SK-N-SH treated with all-trans-retinoic acid at 6 μM for 48 hours (cell line): ENCODE measurements around the gene PKP4.

Source experiments
- ATAC-seq: fragments of 200-7000 bp; cut with Tn5 transposase; 3 replicates; pipeline ENCODE4 v1.9.1; 2020; ENCODE audit warnings: mild to moderate bottlenecking, moderate library complexity
- ARNTL ChIP-seq: fragments of 450-650 bp; formaldehyde crosslinking; IDR thresholded peaks from 2 replicates; pipeline ENCODE4 v1.5.0; 2020; ENCODE audit warnings: low read depth, mild to moderate bottlenecking, moderate library complexity, borderline replicate concordance
- BACH2 ChIP-seq: fragments of 250-450 bp; sonication (Bioruptor Pico); IDR thresholded peaks from 2 replicates; pipeline ENCODE4 v1.9.0; 2021; ENCODE audit warnings: mild to moderate bottlenecking, borderline replicate concordance
- CSDC2 ChIP-seq: fragments of 250-450 bp; sonication (Bioruptor Pico); IDR thresholded peaks from 2 replicates; pipeline ENCODE4 v1.5.0; 2020; ENCODE audit warnings: mild to moderate bottlenecking, moderate library complexity
- ESRRG ChIP-seq: fragments of 250-450 bp; sonication (Bioruptor Pico); IDR thresholded peaks from 2 replicates; pipeline ENCODE4 v1.6.1; 2021; ENCODE audit warnings: mild to moderate bottlenecking
- GLIS3 ChIP-seq: fragments of 250-450 bp; sonication (Bioruptor Pico); IDR thresholded peaks from 2 replicates; pipeline ENCODE4 v1.5.0; 2020; ENCODE audit warnings: mild to moderate bottlenecking, moderate library complexity
- ISL1 ChIP-seq: fragments of 250-450 bp; sonication (Bioruptor Pico); IDR thresholded peaks from 2 replicates; pipeline ENCODE4 v2.1.2; 2022; ENCODE audit warnings: mild to moderate bottlenecking, moderate library complexity
- OSR1 ChIP-seq: fragments of 250-450 bp; sonication (Bioruptor Pico); IDR thresholded peaks from 2 replicates; pipeline ENCODE4 v1.8.0; 2022; ENCODE audit warnings: moderate library complexity, mild to moderate bottlenecking, inconsistent platforms
- RARB ChIP-seq: fragments of 250-450 bp; sonication (Bioruptor Pico); IDR thresholded peaks from 2 replicates; pipeline ENCODE4 v1.8.0; 2021; ENCODE audit warnings: mild to moderate bottlenecking, moderate library complexity
- SNAI2 ChIP-seq: fragments of 250-450 bp; sonication (Bioruptor Pico); IDR thresholded peaks from 2 replicates; pipeline ENCODE4 v1.5.0; 2020; ENCODE audit warnings: mild to moderate bottlenecking, moderate library complexity
- TCF4 ChIP-seq: fragments of 250-450 bp; sonication (Bioruptor Pico); IDR thresholded peaks from 2 replicates; pipeline ENCODE4 v1.8.0; 2021; ENCODE audit warnings: mild to moderate bottlenecking, moderate library complexity, borderline replicate concordance
- TOX ChIP-seq: fragments of 250-450 bp; sonication (Bioruptor Pico); IDR thresholded peaks from 2 replicates; pipeline ENCODE4 v1.8.0; 2021; ENCODE audit warnings: mild to moderate bottlenecking, moderate library complexity, borderline replicate concordance
- ZFP30 ChIP-seq: fragments of 450-650 bp; formaldehyde crosslinking; IDR thresholded peaks from 2 replicates; pipeline ENCODE4 v1.5.0; 2022; ENCODE audit warnings: mild to moderate bottlenecking, moderate library complexity
- ZNF565 ChIP-seq: fragments of 450-650 bp; formaldehyde crosslinking; conservative IDR thresholded peaks from 2 replicates; pipeline ENCODE4 v1.5.0; 2020; ENCODE audit warnings: low read depth, mild to moderate bottlenecking, moderate library complexity
- ZNF70 ChIP-seq: fragments of 450-650 bp; formaldehyde crosslinking; IDR thresholded peaks from 2 replicates; pipeline ENCODE4 v1.5.0; 2020; ENCODE audit warnings: mild to moderate bottlenecking, moderate library complexity
- ZNF8 ChIP-seq: fragments of 450-650 bp; formaldehyde crosslinking; IDR thresholded peaks from 2 replicates; pipeline ENCODE4 v1.5.0; 2020; ENCODE audit warnings: mild to moderate bottlenecking, moderate library complexity
- TF ChIP-seq, protein P1 (sequence below): fragments of 250-450 bp; sonication (Bioruptor Pico); IDR thresholded peaks from 2 replicates; pipeline ENCODE4 v1.5.0; 2020; ENCODE audit warnings: mild to moderate bottlenecking, moderate library complexity
- TF ChIP-seq, protein P2 (sequence below): fragments of 250-450 bp; sonication (Bioruptor Pico); IDR thresholded peaks from 2 replicates; pipeline ENCODE4 v1.8.0; 2021; ENCODE audit warnings: low read depth, mild to moderate bottlenecking, moderate library complexity, borderline replicate concordance
- TF ChIP-seq, protein P3 (sequence below): fragments of 250-450 bp; sonication (Bioruptor Pico); IDR thresholded peaks from 2 replicates; pipeline ENCODE4 v1.5.1; 2021; ENCODE audit warnings: mild to moderate bottlenecking, moderate library complexity
- TF ChIP-seq, protein P4 (sequence below): fragments of 250-450 bp; sonication (Bioruptor Pico); IDR thresholded peaks from 2 replicates; pipeline ENCODE4 v1.5.1; 2020; ENCODE audit warnings: low read depth, mild to moderate bottlenecking, moderate library complexity

Gene PKP4

DNA sequence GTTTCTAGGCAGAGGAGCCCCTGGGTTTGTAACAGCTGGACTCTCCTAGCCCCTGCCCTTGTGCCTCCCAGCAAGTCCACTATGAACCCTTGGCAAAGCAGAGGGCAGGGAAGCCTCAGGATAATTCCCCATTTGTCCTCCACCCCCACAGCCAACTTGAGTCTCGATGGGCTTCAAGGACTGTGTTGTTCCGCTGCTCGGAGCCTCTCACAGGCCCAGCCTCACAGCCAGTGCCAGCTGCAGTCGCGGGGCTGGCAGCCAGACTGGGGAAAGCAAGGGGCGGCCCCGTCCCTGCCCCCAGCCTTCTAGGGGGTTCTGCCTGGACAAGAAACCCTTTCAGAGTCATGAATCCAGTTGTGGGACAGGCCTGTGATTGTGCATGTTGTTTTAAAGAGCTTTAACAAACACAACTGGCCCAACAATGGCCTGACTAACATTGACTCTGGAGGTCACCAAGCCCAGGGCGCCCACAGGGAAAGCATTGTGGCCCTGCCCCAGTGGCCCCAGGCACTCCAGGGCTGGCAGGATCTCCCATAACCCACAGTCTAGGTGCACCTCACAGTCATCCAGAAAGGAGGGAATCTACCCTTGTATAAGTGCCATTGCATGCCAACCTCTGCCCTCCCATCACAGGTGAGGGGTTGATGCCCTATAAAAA lies 266.6 kb downstream of the PKP4 start (continued):
- TF ChIP-seq ARNTL (CRISPR knock-in tag) = no peak
- no peak for TF ChIP-seq GLIS3 (CRISPR knock-in tag)
- no peak for TF ChIP-seq ZNF70 (CRISPR knock-in tag)
- no peak for TF ChIP-seq SNAI2 (CRISPR knock-in tag)
- no peak for TF ChIP-seq ZNF8 (CRISPR knock-in tag)
- TF ChIP-seq, protein P1, sequence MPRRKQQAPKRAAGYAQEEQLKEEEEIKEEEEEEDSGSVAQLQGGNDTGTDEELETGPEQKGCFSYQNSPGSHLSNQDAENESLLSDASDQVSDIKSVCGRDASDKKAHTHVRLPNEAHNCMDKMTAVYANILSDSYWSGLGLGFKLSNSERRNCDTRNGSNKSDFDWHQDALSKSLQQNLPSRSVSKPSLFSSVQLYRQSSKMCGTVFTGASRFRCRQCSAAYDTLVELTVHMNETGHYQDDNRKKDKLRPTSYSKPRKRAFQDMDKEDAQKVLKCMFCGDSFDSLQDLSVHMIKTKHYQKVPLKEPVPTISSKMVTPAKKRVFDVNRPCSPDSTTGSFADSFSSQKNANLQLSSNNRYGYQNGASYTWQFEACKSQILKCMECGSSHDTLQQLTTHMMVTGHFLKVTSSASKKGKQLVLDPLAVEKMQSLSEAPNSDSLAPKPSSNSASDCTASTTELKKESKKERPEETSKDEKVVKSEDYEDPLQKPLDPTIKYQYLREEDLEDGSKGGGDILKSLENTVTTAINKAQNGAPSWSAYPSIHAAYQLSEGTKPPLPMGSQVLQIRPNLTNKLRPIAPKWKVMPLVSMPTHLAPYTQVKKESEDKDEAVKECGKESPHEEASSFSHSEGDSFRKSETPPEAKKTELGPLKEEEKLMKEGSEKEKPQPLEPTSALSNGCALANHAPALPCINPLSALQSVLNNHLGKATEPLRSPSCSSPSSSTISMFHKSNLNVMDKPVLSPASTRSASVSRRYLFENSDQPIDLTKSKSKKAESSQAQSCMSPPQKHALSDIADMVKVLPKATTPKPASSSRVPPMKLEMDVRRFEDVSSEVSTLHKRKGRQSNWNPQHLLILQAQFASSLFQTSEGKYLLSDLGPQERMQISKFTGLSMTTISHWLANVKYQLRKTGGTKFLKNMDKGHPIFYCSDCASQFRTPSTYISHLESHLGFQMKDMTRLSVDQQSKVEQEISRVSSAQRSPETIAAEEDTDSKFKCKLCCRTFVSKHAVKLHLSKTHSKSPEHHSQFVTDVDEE (CRISPR knock-in tag) = no peak

DNA sequence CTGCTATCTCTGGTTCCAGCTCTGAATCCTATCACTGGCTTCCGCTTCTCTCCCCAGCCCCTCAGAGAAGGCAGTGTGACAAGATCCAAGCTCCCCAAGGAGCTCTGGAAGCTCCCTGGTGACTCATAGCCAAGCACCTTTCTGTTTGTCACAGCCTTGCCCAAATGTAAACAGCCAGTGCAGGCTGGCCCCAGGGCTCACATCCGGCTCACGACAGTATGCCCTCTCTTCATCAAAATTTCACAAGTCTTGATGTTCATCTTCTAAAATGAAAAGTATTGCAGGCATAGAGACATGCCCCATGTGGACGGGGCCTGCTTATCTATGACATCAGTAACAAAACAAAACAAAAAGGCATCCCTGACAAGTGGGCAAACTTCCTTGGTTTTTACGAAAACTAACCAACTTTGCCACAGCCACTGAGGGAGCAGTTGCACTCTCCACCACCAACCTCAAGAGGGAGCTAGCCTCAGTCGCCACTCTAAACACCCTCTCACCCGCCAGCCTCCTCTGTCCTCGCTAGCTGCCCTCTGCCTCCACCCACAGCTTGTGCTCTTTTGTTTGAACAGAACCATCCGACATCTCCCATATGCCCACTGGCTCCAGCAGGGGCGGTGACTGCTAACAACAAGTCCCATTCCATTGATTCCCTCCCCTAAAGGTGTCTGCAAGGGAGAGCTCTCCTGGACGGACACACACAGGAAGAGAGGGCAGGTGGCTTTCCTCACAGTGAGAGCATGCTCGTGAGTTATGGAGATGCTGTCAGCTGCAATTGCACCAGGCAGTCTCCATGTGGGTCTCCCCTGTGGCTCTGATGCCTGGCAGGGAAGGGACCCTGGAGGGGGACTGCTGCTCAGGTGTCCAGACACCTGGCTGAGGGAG lies 267.4 kb downstream of the PKP4 start:
- TF ChIP-seq RARB (CRISPR knock-in tag) (no peak), SNAI2 (CRISPR knock-in tag) (no peak), ZFP30 (CRISPR knock-in tag) (no peak), ESRRG (CRISPR knock-in tag) (no peak), BACH2 (CRISPR knock-in tag) (no peak), ISL1 (CRISPR knock-in tag) (no peak), CSDC2 (CRISPR knock-in tag) (no peak), TCF4 (CRISPR knock-in tag) (no peak), OSR1 (no peak), TOX (no peak), ZNF565 (CRISPR knock-in tag) (no peak), ZNF8 (CRISPR knock-in tag) (no peak), ZNF70 (CRISPR knock-in tag) (no peak), GLIS3 (CRISPR knock-in tag) (no peak)
- TF ChIP-seq, protein P2, sequence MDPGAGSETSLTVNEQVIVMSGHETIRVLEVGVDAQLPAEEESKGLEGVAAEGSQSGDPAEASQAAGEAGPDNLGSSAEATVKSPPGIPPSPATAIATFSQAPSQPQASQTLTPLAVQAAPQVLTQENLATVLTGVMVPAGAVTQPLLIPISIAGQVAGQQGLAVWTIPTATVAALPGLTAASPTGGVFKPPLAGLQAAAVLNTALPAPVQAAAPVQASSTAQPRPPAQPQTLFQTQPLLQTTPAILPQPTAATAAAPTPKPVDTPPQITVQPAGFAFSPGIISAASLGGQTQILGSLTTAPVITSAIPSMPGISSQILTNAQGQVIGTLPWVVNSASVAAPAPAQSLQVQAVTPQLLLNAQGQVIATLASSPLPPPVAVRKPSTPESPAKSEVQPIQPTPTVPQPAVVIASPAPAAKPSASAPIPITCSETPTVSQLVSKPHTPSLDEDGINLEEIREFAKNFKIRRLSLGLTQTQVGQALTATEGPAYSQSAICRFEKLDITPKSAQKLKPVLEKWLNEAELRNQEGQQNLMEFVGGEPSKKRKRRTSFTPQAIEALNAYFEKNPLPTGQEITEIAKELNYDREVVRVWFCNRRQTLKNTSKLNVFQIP (CRISPR knock-in tag) = no peak
- TF ChIP-seq, protein P1 (CRISPR knock-in tag) = no peak
- peak; percentile 39; the same call in 2 of the 3 replicates for ATAC-seq

DNA sequence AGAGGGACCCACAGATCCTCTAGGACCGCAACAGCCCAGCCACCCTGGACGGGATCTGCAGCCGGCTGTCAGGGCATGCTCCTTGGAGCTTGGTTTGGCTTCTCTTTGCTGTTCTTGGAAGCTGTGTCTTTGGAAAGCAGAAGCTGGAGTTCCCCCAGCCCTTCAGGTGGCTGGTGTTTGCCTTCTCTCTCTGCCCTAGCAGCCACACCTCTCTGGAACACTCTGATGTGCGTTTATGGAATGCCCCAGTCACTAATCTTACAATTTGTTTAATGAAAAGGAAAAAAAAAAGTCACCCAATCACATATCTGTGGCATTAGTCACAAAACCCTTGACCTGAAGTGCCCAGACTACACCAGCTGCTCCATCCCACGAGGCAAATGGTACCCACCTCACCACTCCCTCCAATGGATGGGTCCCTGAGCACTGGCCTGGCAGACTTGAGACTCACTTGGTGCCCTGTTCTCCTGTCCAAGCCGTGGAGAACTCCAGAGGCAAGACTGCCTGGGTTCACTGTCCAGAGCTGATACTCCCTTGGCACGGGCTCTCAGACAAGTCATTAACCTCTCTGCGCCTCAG lies 268.1 kb downstream of the PKP4 start:
- TF ChIP-seq BACH2 (CRISPR knock-in tag) (no peak), RARB (CRISPR knock-in tag) (no peak), TCF4 (CRISPR knock-in tag) (no peak), ZNF70 (CRISPR knock-in tag) (no peak), ZNF565 (CRISPR knock-in tag) (no peak), CSDC2 (CRISPR knock-in tag) (no peak)
- TF ChIP-seq, protein P3, sequence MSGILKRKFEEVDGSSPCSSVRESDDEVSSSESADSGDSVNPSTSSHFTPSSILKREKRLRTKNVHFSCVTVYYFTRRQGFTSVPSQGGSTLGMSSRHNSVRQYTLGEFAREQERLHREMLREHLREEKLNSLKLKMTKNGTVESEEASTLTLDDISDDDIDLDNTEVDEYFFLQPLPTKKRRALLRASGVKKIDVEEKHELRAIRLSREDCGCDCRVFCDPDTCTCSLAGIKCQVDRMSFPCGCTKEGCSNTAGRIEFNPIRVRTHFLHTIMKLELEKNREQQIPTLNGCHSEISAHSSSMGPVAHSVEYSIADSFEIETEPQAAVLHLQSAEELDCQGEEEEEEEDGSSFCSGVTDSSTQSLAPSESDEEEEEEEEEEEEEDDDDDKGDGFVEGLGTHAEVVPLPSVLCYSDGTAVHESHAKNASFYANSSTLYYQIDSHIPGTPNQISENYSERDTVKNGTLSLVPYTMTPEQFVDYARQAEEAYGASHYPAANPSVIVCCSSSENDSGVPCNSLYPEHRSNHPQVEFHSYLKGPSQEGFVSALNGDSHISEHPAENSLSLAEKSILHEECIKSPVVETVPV = no peak
- TF ChIP-seq, protein P4, sequence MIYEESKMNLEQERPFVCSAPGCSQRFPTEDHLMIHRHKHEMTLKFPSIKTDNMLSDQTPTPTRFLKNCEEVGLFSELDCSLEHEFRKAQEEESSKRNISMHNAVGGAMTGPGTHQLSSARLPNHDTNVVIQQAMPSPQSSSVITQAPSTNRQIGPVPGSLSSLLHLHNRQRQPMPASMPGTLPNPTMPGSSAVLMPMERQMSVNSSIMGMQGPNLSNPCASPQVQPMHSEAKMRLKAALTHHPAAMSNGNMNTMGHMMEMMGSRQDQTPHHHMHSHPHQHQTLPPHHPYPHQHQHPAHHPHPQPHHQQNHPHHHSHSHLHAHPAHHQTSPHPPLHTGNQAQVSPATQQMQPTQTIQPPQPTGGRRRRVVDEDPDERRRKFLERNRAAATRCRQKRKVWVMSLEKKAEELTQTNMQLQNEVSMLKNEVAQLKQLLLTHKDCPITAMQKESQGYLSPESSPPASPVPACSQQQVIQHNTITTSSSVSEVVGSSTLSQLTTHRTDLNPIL = no peak
- TF ChIP-seq, protein P1 (CRISPR knock-in tag) = no peak
- ATAC-seq = no peak
